VCaP (cell line): ENCODE results near the gene PDE2A.

Source experiments
- H3K27ac ChIP-seq: fragments of 450-650 bp; 2 replicates; pipeline ENCODE4 v1.5.1; 2017
- CTCF ChIP-seq: fragments of 450-650 bp; conservative IDR thresholded peaks from 2 replicates; pipeline ENCODE4 v1.5.1; 2017; ENCODE audit warnings: mild to moderate bottlenecking, moderate library complexity

Gene PDE2A

DNA sequence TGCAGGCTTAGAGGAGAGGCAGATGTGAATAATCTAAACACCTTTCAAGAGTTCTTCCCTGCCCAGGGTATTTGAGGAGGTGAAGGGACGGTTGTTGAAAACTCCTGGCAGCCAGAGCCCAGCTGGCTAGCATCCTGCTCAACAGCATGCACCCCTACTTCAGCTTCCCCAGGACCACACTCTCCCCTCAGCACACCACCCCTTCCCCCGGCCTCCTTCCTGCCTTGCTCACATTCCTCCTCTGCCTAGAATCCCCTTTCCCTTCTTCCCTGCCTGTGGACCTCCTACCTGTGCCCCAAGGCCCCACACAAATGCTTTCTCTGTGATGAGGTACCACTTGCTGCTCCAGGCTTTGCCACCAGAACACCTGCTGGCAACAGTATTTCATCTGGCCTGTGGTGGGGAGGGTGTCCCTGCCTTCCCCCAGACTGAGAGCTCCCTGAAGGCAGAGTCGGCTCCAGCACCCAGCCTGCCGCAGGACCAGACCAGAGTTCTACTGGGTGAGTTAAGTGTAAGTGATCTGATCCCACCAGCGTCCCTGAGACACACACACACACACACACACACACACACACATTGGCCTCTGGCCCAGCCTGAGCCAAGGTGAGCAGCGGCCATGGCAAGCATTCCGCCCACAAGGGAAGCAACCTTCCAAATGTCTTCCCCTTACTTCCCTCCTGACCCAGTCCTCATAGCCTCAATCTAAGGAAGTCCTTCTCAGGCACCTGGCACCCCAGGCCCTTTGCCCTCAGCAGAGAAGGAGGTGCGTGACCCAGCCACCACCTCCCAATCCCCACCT is 79.5 kb downstream of the PDE2A start:
- no peak for TF ChIP-seq CTCF
- H3K27ac ChIP-seq = no peak overlapping the region

GRCh38 chr11:72592698-72593495 is 81.3 kb downstream of the PDE2A start:
- no peak for TF ChIP-seq CTCF
- no peak overlapping the region for H3K27ac ChIP-seq

- H3K27ac ChIP-seq = no peak overlapping the region
- no peak for TF ChIP-seq CTCF
Observed at GRCh38 chr11:72591785-72592502, 82.3 kb downstream of the PDE2A start.

- H3K27ac ChIP-seq = no peak overlapping the region
- TF ChIP-seq CTCF = no peak
Observed at GRCh38 chr11:72591023-72591422, 83.2 kb downstream of the PDE2A start.

DNA sequence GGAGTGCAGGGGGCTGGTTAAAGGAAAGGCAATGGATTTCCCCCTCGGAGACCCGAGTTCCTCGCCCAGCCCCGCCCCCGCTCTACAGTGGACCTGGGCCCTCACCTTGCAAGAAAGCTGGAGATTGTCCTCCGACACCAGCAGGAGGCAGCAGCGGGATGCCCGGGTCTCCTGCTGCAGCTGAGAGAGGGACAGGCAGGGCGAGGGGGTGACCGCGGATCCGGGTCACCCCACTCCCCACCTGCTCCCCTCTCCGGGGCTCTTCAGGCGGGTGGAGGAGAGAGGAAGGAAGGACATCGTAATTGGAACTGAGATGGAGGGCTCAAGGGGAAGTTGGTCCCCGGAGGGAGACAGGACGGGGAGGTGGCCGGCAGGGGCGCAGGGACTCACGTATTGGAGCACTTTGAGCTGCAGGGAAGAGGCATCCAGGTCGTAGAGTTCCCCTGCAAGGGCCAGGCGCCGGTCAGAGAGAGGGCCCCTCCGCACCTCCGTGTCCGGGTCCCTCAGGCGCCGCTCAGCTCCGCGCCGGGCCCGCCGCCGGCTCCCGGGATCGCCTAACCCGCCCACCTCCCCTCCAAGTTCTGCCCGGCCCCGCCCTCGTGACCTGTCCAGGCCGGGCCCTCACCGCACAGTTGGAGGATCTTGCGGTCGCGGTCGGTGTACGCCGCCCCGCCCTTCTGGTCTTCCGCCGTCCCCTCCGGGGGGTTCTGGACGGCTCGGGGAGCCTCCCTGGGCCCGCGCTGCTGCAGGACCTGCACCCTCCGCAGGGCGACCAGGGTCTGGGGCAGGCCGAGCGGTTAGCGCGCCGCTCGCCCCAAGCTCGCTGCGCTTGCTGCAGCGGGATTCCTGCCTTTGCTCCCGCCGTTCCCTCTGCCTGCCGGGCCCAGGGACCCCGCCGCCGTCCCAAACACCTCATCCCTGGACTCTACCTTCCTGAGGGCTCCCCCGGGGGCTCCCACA is 84.1 kb downstream of the PDE2A start:
- no peak overlapping the region for H3K27ac ChIP-seq
- TF ChIP-seq CTCF = peak; percentile 52

DNA sequence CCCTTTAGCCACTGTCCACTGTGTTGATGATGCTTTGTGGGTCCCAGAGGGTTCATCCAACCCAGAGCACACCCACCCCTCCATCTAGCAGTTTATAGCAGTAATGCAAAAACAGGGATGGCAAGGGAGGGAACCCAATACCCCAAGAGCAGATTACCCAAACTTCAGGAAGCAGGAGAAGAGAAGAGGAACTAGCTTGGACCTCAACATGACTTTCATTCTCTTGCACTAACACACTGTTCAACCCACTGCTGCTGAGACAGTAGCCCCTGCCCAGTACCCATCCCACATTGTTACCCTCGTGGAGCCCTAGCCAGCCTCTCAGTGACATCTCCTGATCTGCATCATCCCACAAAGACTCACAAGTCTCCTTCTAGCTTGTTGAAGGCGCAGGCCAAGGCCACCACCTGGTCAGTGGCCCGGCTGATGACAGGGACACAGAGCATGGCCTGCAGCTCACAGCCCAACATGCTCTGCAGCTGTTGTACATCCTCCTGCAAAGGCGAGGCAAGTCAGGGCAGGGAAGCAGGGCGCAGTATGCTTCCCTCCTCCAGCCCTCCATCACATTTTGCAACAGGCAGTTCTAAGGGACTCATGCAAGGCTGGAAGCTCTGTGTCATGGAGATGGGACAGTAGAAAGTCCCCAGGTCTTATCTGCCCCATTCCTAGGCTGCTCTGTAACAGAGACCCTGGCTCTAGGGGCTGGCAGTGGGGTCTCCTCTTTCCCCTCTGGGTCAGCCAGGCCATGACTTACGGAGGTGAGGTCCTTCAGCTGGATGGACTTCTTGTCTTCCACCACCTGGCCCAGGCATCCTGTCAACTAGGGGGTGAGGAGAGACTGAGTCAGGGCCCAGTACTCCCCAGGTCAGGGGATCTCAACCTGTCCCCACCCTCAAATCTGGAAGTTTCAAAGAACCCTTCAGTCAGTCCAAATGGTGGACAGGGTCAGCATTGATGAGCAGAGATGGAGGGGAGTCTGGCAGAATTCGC is 85.5 kb downstream of the PDE2A start:
- TF ChIP-seq CTCF = no peak
- H3K27ac ChIP-seq = no peak overlapping the region
